K562 (cell line): Measurements from ENCODE around the gene MACF1. TPM values are rescaled to one million over a fixed set of nuclear protein-coding genes. Genes with fewer than 3 reads are reported as not detected.
A peak's percentile ranks its signal among the peaks of the same experiment; 100 is the strongest.
"Not testable (repeated sequence)": the region's sequence is repeated elsewhere in the genome, so short reads cannot be mapped to it uniquely, and the experiment has no call there.

Experiments
- ATAC-seq: fragments of 200-7000 bp; cut with Tn5 transposase; 3 replicates; pipeline ENCODE4 v1.9.1; 2020; ENCODE audit warnings: moderate library complexity
- BruUV-seq: library from RNA; stranded (reverse); fragments of 400-500 nt; replicated peaks from 2 replicates; lab custom pipeline; 2021; lab: Mats Ljungman, UMichigan
- CTCF ChIA-PET: fragments of 300-600 bp; formaldehyde crosslinking; extraction: SDS; loops from one replicate; lab custom pipeline; 2021; ENCODE audit warnings: low intra/inter-chr PET ratio; lab: Yijun Ruan, JAX
- POLR2A ChIA-PET: fragments of 300-600, 350-650 bp; sonication (Branson Sonifier 250); formaldehyde crosslinking; extraction: SDS; loops from one replicate; lab custom pipeline; 2021; ENCODE audit warnings: antibody characterized with exemption, inconsistent platforms; lab: Yijun Ruan, JAX
- DNase-seq, 4 experiments: peaks; one replicate each; pipeline versions ENCODE4 v3.0.0 to v3.0.0-alpha.2; 2011 to 2018; ENCODE audit warnings: low spot score in 3 of 4, mixed read lengths in 3 of 4; ENCODE audit errors: extremely low read depth in 1 of 4
- FAIRE-seq: peaks from 2 replicates; lab custom pipeline; 2011; peaks lifted over from hg19 to GRCh38; lab: Jason Lieb, UNC
- H2AFZ ChIP-seq: 2 replicates; pipeline ENCODE4 v1.6.0; 2011; ENCODE audit warnings: low read depth, low read length, control low read depth, inconsistent platforms
- H3K27ac ChIP-seq: fragments of 200-600 bp; 3 replicates; pipeline ENCODE4 v1.8.0; 2011; ENCODE audit warnings: low read depth, mild to moderate bottlenecking, control low read depth, inconsistent platforms, low read length, moderate library complexity, mixed read lengths; ENCODE audit errors: extremely low read depth
- H3K27me3 ChIP-seq, 2 experiments: fragments of 300-600 bp in 1 of 2; 2 replicates in 1 of 2; 3 replicates in 1 of 2; pipeline versions ENCODE4 v1.6.0 to v1.8.0; 2011; ENCODE audit warnings: inconsistent platforms in 2 of 2, low read length in 2 of 2, mild to moderate bottlenecking in 1 of 2, mixed read lengths in 1 of 2, moderate library complexity in 1 of 2; ENCODE audit not compliant: control insufficient read depth in 2 of 2, insufficient read depth in 2 of 2
- H3K36me3 ChIP-seq: fragments of 300-600 bp; 3 replicates; pipeline ENCODE4 v1.8.0; 2011; ENCODE audit warnings: mild to moderate bottlenecking, low read length, inconsistent platforms; ENCODE audit not compliant: control insufficient read depth, insufficient read depth
- H3K4me1 ChIP-seq, 2 experiments: fragments of 200-600 bp in 1 of 2; replicated peaks in 1 of 2; 2 replicates in 1 of 2; 3 replicates in 1 of 2; pipeline versions ENCODE4 v1.5.1 to v1.8.0; 2011; ENCODE audit warnings: inconsistent platforms in 2 of 2, low read length in 2 of 2, mild to moderate bottlenecking in 1 of 2, mixed read lengths in 1 of 2, moderate library complexity in 1 of 2; ENCODE audit not compliant: control insufficient read depth in 2 of 2, insufficient read depth in 2 of 2
- H3K4me2 ChIP-seq: 2 replicates; pipeline ENCODE4 v1.6.1; 2011; ENCODE audit warnings: low read length, control low read depth, inconsistent platforms, mixed read lengths; ENCODE audit not compliant: insufficient read depth
- H3K4me3 ChIP-seq: fragments of 200-600 bp; sonication (generic), shearing (Covaris generic); 2 replicates; pipeline ENCODE4 v1.5.1; 2016; ENCODE audit warnings: control low read depth, inconsistent platforms
- H3K79me2 ChIP-seq: fragments of 200-600 bp; 3 replicates; pipeline ENCODE4 v1.8.0; 2011; ENCODE audit warnings: low read length, inconsistent platforms; ENCODE audit not compliant: control insufficient read depth, insufficient read depth
- H3K9ac ChIP-seq, 2 experiments: 2 replicates each; pipeline versions ENCODE4 v1.6.0 to v1.6.1; 2011; ENCODE audit warnings: low read depth in 2 of 2, low read length in 2 of 2, control low read depth in 1 of 2, inconsistent platforms in 1 of 2, mild to moderate bottlenecking in 1 of 2, mixed read lengths in 1 of 2; ENCODE audit not compliant: insufficient read depth in 1 of 2
- H3K9me1 ChIP-seq: one replicate; pipeline ENCODE4 v1.6.0; 2011; ENCODE audit warnings: inconsistent platforms, mild to moderate bottlenecking, low read length, moderate library complexity; ENCODE audit not compliant: control insufficient read depth, insufficient read depth
- H3K9me3 ChIP-seq: replicated peaks from 2 replicates; pipeline ENCODE4 v1.5.1; 2011; ENCODE audit warnings: low read depth, low read length, inconsistent platforms; ENCODE audit not compliant: control insufficient read depth, insufficient read depth
- H4K20me1 ChIP-seq: replicated peaks from 2 replicates; pipeline ENCODE4 v1.6.1; 2011; ENCODE audit warnings: low read length, inconsistent platforms, mixed read lengths; ENCODE audit not compliant: control insufficient read depth, insufficient read depth
- RAD21 ChIP-seq, 2 experiments: fragments of 250-450 bp in 1 of 2; fragments of 450-650 bp in 1 of 2; sonication (Bioruptor Pico) in 1 of 2; formaldehyde crosslinking in 1 of 2; IDR thresholded peaks in 1 of 2; conservative IDR thresholded peaks in 1 of 2; 2 replicates each; pipeline versions ENCODE4 v1.4.0 to v1.8.0; 2020 to 2022; ENCODE audit warnings: mild to moderate bottlenecking in 2 of 2, moderate library complexity in 1 of 2
- ZBTB12 ChIP-seq: fragments of 250-450 bp; sonication (Bioruptor Pico); IDR thresholded peaks from 2 replicates; pipeline ENCODE4 v1.4.0; 2020
- ZNF121 ChIP-seq: sonication (generic); formaldehyde crosslinking; conservative IDR thresholded peaks from 2 replicates; pipeline ENCODE4 v1.8.0; 2022; ENCODE audit warnings: missing genetic modification reagents
- ZNF696 ChIP-seq: fragments of 250-450 bp; sonication (Bioruptor Pico); conservative IDR thresholded peaks from 2 replicates; pipeline ENCODE4 v1.4.0; 2020; ENCODE audit warnings: mild to moderate bottlenecking, moderate library complexity
- WGBS: fragments of 100-300 bp; shearing (Covaris generic); methylation state at CpG from one replicate; pipeline ENCODE4 v1.1.6; 2016; ENCODE audit warnings: low coverage, mixed read lengths; ENCODE audit not compliant: insufficient coverage; ENCODE audit errors: missing lambda C conversion rate; 5-methylcytosine and 5-hydroxymethylcytosine counted together
- in situ Hi-C: fragments of 300-500 bp; cut with MboI; formaldehyde crosslinking; loops from 4 replicates; pipeline ENCODE4 v1.15.0; 2018; ENCODE audit warnings: inconsistent platforms, mixed read lengths
- intact Hi-C: fragments of 100-400 bp; cut with micrococcal nuclease; formaldehyde crosslinking; loops from 2 replicates; pipeline ENCODE4 v1.14.2; 2022
- polyA plus RNA-seq, 8 experiments: library from polyadenylated mRNA; depleted of rRNA in 4 of 8; stranded (reverse) in 5 of 8; unstranded in 3 of 8; fragments of >200 nt; fragmentation: Nextera tagmentation in 2 of 8; fragmentation: Illumina TruSeq in 1 of 8; extraction: Ambion mirVana in 2 of 8; extraction: Trizol in 1 of 8; gene quantifications; 2 replicates each; pipeline versions ENCODE4 v1.2.1 to v1.2.3, GENCODE V29; 2011 to 2014; ENCODE audit warnings: inconsistent platforms in 1 of 8, missing spikeins in 1 of 8
- total RNA-seq, 7 experiments: library from RNA; depleted of rRNA in 6 of 7; stranded (reverse); fragments of >200 nt in 6 of 7; fragmentation: Illumina TruSeq in 2 of 7; extraction: Trizol in 2 of 7; gene quantifications; 2 replicates each; pipeline versions ENCODE4 v1.2.1 to v1.2.3, GENCODE V29; 2011 to 2021; ENCODE audit warnings: low replicate concordance in 1 of 7
- TF ChIP-seq, protein P1 (sequence below): fragments of 450-650 bp; formaldehyde crosslinking; conservative IDR thresholded peaks from 2 replicates; pipeline ENCODE4 v1.4.0; 2022; ENCODE audit warnings: mild to moderate bottlenecking, missing genetic modification characterization

The MACF1 gene
- total and polyA plus RNA-seq, 9 of the 15 experiments (the other 6 are each of a cell fraction or from before 2014, with no cell fraction given) = 13.2 to 232 (median 112) TPM

DNA sequence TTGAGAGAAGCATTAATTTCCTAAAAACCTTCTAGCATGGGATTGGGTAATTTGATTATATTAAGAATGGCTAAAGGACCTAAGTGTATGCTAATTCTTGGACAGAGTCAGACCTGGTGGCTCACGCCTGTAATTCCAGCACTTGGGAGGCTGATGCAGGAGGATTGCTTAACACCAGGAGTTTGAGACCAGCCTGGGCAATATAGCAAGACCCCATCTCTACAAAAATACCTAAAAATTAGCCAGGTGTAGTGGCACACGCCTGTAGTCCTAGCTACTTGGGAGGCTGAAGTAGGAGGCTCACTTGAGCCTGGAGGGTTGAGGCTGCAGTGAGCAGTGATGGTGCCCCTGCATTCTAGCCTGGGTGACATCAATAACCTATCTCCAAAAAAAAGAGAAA is 241.1 kb downstream of the MACF1 start:
- CTCF ChIA-PET = no interaction called here
- WGBS = 88% methylated on average over 2 of the region's 2 CpGs
- in situ Hi-C loops (no loop called here), intact Hi-C loops (no loop called here)
- no peak overlapping the region for H3K9ac ChIP-seq
- no peaks in the 10 kb centered on the region for H3K27me3 ChIP-seq
- no peak overlapping the region for H3K27ac ChIP-seq
- no peak for DNase-seq
- POLR2A ChIA-PET = interaction anchor here (0.6 kb wide), 2 partner anchors 39 to 128 kb away, joined by 4 read pairs; no protein-coding TSS in a partner anchor
- no peak overlapping the region for H3K4me2 ChIP-seq
- no peaks in the 10 kb centered on the region for H3K9me1 ChIP-seq
- no peaks in the 10 kb centered on the region for H3K9me3 ChIP-seq
- H2AFZ ChIP-seq = no peak overlapping the region
- TF ChIP-seq ZNF696 (CRISPR knock-in tag) (no peak), ZNF121 (CRISPR knock-in tag) (peak; percentile 21; the same call in 1 of the 2 replicates)
- no peak for ATAC-seq
- no TSS peak for BruUV-seq
- FAIRE-seq = no peak
- no peaks in the 10 kb centered on the region for H3K79me2 ChIP-seq
- no peaks in the 10 kb centered on the region for H3K4me1 ChIP-seq
- no peak overlapping the region for H3K4me3 ChIP-seq
- H3K36me3 ChIP-seq = peaks cover 88% of the 10 kb centered on the region
- H4K20me1 ChIP-seq = no peaks in the 10 kb centered on the region

- Histone ChIP-seq H3K4me2 (no peak overlapping the region), H3K9me3 (no peaks in the 10 kb centered on the region), H3K79me2 (no peaks in the 10 kb centered on the region), H3K4me1 (no peaks in the 10 kb centered on the region), H3K27ac (no peak overlapping the region), H3K4me3 (no peak overlapping the region), H3K27me3 (no peaks in the 10 kb centered on the region), H3K9ac (no peak overlapping the region), H3K9me1 (no peaks in the 10 kb centered on the region), H2AFZ (no peak overlapping the region), H3K36me3 (peaks cover 88% of the 10 kb centered on the region), H4K20me1 (no peaks in the 10 kb centered on the region)
- FAIRE-seq = no peak
- TF ChIP-seq ZBTB12 (CRISPR knock-in tag) = no peak
- TF ChIP-seq, protein P1, sequence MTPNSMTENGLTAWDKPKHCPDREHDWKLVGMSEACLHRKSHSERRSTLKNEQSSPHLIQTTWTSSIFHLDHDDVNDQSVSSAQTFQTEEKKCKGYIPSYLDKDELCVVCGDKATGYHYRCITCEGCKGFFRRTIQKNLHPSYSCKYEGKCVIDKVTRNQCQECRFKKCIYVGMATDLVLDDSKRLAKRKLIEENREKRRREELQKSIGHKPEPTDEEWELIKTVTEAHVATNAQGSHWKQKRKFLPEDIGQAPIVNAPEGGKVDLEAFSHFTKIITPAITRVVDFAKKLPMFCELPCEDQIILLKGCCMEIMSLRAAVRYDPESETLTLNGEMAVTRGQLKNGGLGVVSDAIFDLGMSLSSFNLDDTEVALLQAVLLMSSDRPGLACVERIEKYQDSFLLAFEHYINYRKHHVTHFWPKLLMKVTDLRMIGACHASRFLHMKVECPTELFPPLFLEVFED (CRISPR knock-in tag) = no peak
- TF ChIP-seq RAD21 (CRISPR knock-in tag; conservative IDR thresholded peaks at IDR 0.05 in 1 of 2, IDR thresholded peaks at IDR 0.05 in 1 of 2) = no peak
- CTCF ChIA-PET = no interaction called here
- ATAC-seq = no peak
- intact Hi-C loops = no loop called here
- in situ Hi-C loops = no loop called here
- 84% methylated on average over 5 of the region's 5 CpGs for WGBS
- DNase-seq = no peak
- BruUV-seq = no TSS peak
- POLR2A ChIA-PET = interaction anchor here (1.4 kb wide), 1 partner anchor 9 kb away, joined by 4 read pairs; no protein-coding TSS in a partner anchor
Measured at GRCh38 chr1:39446986-39447567, 242.6 kb downstream of the MACF1 start.

DNA sequence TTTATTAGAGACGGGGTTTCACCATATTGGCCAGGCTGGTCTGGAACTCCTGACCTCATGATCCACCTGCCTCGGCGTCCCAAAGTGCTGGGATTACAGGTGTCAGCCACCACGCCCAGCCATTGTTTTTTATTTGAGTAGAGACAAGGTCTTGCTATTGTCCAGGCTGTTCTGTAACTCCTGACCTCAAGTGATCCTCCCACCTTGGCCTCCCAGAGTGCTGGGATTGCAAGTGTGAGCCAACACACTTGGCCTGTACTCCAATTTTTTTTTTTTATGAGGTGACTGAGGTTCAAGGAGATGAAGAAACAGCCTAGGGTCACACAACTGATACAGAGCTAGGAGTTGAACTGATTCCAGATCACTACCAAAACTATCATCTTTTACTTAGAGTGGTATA is 245.5 kb downstream of the MACF1 start:
- WGBS = 90% methylated on average over 4 of the region's 4 CpGs
- H3K4me1 ChIP-seq, H3K79me2 ChIP-seq, CTCF ChIA-PET, in situ Hi-C loops, ATAC-seq, H4K20me1 ChIP-seq, H3K27me3 ChIP-seq, H3K9me3 ChIP-seq, H3K9me1 ChIP-seq, H3K9ac ChIP-seq, FAIRE-seq, H3K4me2 ChIP-seq, DNase-seq, H3K4me3 ChIP-seq, H2AFZ ChIP-seq, BruUV-seq, H3K27ac ChIP-seq, intact Hi-C loops: not testable (repeated sequence)
- H3K36me3 ChIP-seq = peaks cover 92% of the 10 kb centered on the region
- POLR2A ChIA-PET = interaction anchor here (1.7 kb wide), 1 partner anchor 18 kb away, joined by 4 read pairs; no protein-coding TSS in a partner anchor
